ENCODE measurements around the gene ADAMTSL3.

DNA sequence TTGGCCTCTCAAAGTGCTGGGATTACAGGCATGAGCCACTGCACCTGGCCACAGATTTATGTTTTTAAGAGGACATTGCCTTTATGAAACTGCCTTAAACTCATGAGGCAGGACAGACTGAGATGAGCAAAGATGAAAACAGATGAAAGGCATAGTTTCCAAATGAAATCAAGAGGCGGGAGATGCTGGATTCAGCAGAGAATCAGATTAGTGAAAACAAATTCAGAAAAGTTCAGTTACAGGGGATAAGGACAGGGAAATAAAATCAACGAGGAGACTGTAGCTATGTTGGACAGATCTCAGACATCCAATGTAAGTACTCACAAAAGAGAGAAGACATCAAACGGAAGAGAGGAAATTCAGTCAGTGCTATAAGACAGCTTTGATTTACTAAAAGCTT, 68.1 kb downstream of the ADAMTSL3 start:
- no peak for TF ChIP-seq ZNF462 (CRISPR knock-in tag; IDR thresholded peaks at IDR 0.05)
- TF ChIP-seq CREB1 (CRISPR knock-in tag; IDR thresholded peaks at IDR 0.05; ENCODE audit: low read depth), result no peak
- TF ChIP-seq, protein P1, sequence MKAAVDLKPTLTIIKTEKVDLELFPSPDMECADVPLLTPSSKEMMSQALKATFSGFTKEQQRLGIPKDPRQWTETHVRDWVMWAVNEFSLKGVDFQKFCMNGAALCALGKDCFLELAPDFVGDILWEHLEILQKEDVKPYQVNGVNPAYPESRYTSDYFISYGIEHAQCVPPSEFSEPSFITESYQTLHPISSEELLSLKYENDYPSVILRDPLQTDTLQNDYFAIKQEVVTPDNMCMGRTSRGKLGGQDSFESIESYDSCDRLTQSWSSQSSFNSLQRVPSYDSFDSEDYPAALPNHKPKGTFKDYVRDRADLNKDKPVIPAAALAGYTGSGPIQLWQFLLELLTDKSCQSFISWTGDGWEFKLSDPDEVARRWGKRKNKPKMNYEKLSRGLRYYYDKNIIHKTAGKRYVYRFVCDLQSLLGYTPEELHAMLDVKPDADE (IDR thresholded peaks at IDR 0.05), result no peak
- TF ChIP-seq CTCF (conservative IDR thresholded peaks at IDR 0.05; ENCODE audit: low read depth in 2 of 2), result no peak
- TF ChIP-seq EZH2 (IDR thresholded peaks at IDR 0.05; ENCODE audit: low read depth, unreplicated experiment), result no peak
- no peak for TF ChIP-seq POLR2AphosphoS5 (IDR thresholded peaks at IDR 0.05; ENCODE audit: low read depth)
- TF ChIP-seq REST (IDR thresholded peaks at IDR 0.05; ENCODE audit: unreplicated experiment), result no peak
- no peak for TF ChIP-seq NANOG (IDR thresholded peaks at IDR 0.05; ENCODE audit: borderline replicate concordance)
- TF ChIP-seq STAT1 (IDR thresholded peaks at IDR 0.05; ENCODE audit: unreplicated experiment), result no peak
